ENCODE data around the gene NRN1L.

NRN1L gene

DNA sequence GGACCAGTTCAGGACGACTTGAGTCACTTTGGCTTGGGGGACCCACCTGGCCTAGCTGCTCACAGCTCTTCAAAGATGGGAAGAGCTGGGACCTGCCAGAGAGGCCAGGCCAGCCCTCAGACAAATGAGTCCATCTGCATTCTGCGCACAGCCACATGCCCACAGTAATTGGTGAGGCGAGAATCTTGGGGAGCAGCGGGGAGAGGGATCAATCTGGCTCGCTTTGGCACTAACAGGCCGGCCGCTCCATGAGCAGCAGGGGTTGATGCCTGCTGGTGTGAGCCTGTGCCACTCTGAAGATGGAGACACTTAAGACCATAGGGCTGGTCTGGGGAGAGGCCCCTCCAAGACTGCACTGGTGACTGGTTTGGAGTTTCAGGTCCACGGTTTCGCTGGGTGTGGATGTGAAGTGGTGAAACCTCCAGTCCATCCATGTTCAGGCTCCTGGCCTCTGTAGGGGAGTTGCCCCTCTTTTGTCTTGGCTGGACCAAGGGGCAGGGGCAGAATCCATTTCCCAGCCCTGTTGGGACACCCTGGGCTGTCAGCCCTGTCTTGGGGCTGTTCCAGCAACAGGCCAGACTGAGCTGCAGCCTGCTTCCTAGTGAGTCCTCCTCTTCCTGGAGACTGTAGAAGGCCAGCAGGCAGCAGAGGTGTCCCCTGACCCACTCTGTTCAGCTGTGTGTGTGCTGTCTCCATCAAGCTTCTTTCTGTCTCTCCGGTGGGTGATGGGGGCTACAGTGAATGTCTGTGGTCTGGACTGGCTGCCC lies 39.6 kb downstream of the NRN1L start:
- H3K9me3 Mint-ChIP-seq: no peaks in the 10 kb centered on the region
- H3K27ac Mint-ChIP-seq: no peak overlapping the region
- intact Hi-C loops (cut with micrococcal nuclease): no loop called here
- peaks cover 88% of the 10 kb centered on the region for H3K36me3 Mint-ChIP-seq (ENCODE audit: low read depth)
- peaks cover 15% of the 10 kb centered on the region for H3K4me1 Mint-ChIP-seq (ENCODE audit: low read depth)
- no peaks in the 10 kb centered on the region for H3K27me3 Mint-ChIP-seq
- H3K4me3 Mint-ChIP-seq: no peak overlapping the region

DNA sequence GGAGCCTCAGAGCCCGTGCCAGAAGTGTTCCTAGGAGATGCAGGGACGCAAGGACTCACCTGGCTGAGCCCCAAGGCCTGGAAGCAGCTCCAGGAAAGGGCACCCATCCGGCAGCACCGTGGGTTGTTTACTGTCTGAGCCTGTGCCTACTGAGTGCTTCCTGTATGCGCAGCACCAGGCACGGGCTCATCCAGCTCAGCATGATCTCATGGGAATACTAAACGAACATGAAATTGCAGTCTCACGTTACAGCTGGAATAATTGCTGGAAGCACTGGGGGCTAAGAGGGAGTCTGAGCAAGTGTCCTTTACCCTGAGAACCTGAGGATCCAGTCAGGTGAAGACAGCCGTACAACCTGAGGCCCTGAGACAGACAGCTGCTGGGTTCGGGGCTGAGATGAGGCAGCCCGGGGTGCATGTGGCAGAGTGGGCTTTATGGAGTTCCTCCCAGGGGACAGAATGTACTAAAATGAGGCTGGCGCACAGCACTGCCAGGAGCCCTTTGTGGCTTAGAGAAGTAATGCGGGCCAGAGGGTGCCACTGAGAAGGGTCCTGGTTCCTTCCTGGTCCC lies 41.6 kb downstream of the NRN1L start:
- Mint-ChIP-seq H3K36me3 (ENCODE audit: low read depth) (peaks cover 90% of the 10 kb centered on the region), H3K4me3 (no peak overlapping the region), H3K4me1 (ENCODE audit: low read depth) (peaks cover 15% of the 10 kb centered on the region), H3K27me3 (no peaks in the 10 kb centered on the region), H3K9me3 (no peaks in the 10 kb centered on the region), H3K27ac (no peak overlapping the region)
- intact Hi-C loops (cut with micrococcal nuclease): no loop called here

DNA sequence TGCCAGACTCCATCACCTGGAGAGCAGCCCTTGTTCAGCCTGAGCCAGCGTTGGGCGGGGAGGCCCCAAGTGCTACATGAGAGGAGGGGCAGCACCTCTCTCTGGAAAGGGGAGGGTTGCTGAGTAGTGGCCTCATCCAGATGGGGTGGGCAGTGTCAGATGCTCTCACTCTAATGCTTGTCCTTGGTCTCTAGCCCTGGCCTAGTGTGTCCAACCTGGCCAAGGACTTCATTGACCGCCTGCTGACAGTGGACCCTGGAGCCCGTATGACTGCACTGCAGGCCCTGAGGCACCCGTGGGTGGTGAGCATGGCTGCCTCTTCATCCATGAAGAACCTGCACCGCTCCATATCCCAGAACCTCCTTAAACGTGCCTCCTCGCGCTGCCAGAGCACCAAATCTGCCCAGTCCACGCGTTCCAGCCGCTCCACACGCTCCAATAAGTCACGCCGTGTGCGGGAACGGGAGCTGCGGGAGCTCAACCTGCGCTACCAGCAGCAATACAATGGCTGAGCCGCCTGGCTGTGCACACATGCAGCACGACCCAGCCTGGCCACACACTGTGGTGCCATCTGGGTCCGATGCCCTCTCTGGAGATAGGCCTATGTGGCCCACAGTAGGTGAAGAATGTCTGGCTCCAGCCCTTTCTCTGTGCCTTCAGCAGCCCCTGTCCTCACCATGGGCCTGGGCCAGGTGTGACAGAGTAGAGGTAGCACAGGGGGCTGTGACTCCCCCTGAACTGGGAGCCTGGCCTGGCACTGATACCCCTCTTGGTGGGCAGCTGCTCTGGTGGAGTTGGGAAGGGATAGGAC lies 42.7 kb downstream of the NRN1L start:
- Mint-ChIP-seq H3K9me3 (no peaks in the 10 kb centered on the region), H3K4me1 (ENCODE audit: low read depth) (peaks cover 6% of the 10 kb centered on the region), H3K36me3 (ENCODE audit: low read depth) (peaks cover 90% of the 10 kb centered on the region), H3K27ac (no peak overlapping the region), H3K27me3 (no peaks in the 10 kb centered on the region), H3K4me3 (no peak overlapping the region)
- intact Hi-C loops (cut with micrococcal nuclease): no loop called here

DNA sequence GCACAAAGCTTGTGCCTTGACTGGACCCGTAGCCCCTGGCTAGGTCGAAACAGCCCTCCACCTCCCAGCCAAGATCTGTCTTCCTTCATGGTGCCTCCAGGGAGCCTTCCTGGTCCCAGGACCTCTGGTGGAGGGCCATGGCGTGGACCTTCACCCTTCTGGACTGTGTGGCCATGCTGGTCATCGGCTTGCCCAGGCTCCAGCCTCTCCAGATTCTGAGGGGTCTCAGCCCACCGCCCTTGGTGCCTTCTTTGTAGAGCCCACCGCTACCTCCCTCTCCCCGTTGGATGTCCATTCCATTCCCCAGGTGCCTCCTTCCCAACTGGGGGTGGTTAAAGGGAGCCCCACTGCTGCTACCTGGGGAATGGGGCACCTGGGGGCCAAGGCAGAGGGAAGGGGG lies 43.5 kb downstream of the NRN1L start:
- intact Hi-C loops (cut with micrococcal nuclease): loop anchor here (2.0 kb wide), 1 partner anchor 255 kb away; no protein-coding TSS in a partner anchor
- Mint-ChIP-seq H3K27ac (no peak overlapping the region), H3K4me1 (ENCODE audit: low read depth) (no peaks in the 10 kb centered on the region), H3K27me3 (no peaks in the 10 kb centered on the region), H3K4me3 (no peak overlapping the region), H3K9me3 (no peaks in the 10 kb centered on the region), H3K36me3 (ENCODE audit: low read depth) (peaks cover 91% of the 10 kb centered on the region)

DNA sequence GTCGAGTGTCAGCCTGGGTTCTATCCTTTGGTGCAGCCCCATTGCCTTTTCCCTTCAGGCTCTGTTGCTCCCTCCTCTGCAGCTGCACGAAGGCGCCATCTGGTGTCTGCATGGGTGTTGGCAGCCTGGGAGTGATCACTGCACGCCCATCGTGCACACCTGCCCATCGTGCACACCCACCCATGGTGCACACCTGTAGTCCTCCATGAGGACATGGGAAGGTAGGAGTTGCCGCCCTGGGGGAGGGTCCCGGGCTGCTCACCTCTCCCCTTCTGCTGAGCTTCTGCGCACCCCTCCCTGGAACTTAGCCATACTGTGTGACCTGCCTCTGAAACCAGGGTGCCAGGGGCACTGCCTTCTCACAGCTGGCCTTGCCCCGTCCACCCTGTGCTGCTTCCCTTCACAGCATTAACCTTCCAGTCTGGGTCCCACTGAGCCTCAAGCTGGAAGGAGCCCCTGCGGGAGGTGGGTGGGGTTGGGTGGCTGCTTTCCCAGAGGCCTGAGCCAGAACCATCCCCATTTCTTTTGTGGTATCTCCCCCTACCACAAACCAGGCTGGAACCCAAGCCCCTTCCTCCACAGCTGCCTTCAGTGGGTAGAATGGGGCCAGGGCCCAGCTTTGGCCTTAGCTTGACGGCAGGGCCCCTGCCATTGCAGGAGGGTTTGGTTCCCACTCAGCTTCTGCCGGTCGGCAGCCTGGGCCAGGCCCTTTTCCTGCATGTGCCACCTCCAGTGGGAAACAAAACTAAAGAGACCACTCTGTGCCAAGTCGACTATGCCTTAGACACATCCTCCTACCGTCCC lies 44.1 kb downstream of the NRN1L start:
- Mint-ChIP-seq H3K27ac (no peak overlapping the region), H3K27me3 (no peaks in the 10 kb centered on the region), H3K36me3 (ENCODE audit: low read depth) (peaks cover 91% of the 10 kb centered on the region), H3K4me3 (no peak overlapping the region), H3K4me1 (ENCODE audit: low read depth) (peaks cover 2% of the 10 kb centered on the region), H3K9me3 (no peaks in the 10 kb centered on the region)
- intact Hi-C loops (cut with micrococcal nuclease): loop anchor here (2.0 kb wide), 1 partner anchor 256 kb away; no protein-coding TSS in a partner anchor

DNA sequence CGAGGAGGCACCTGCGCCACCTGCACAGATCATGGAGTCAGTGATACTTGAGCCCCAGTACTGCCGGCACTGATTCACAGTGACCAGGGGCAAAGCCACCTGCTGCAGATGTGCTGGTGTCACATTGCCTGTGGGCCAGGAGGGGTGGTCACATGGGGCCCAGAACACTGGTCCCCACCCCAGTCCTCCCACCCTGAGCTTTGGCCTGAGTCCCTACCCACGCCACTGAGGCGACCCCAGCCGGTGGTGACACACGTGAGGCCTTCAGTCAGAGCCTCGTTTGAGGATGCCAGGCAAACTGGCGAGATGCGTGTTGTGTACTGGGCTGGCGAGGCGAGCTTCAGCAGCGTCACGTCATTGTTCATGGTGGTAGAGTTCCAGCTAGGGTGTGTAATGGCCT lies 45.5 kb downstream of the NRN1L start:
- intact Hi-C loops (cut with micrococcal nuclease): loop anchor here (10.0 kb wide), 1 partner anchor 55 kb away; the partner anchor contains the start of gene EDC4
- peaks cover 96% of the 10 kb centered on the region for H3K36me3 Mint-ChIP-seq (ENCODE audit: low read depth)
- H3K27me3 Mint-ChIP-seq: no peaks in the 10 kb centered on the region
- no peaks in the 10 kb centered on the region for H3K9me3 Mint-ChIP-seq
- no peak overlapping the region for H3K4me3 Mint-ChIP-seq
- no peak overlapping the region for H3K27ac Mint-ChIP-seq
- H3K4me1 Mint-ChIP-seq (ENCODE audit: low read depth): peaks cover 12% of the 10 kb centered on the region

DNA sequence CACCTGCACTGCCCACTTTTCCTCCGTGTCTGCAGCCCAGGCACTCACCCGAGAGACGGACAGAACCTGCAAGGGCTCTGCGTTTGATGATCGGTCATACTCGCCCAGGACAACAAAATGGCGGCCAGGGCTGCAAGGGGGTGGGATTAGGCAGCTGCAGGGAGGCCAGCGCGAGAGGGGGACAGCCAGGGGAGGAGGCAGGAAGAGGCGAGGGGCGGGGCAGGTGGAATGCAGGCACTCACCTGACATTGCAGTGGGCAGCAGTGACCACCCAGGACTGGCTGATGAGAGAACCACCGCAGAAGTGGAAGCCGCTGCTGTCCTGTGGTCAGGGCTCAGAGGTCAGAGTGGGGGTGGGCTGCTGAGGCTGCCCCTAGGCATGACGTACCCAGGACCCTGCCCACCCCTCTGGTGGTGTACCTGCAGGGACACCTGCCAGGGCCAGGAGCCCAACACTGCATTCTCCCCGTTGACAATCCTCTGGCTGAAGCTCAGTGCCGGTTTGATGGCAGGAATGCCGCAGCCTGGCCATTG lies 46.1 kb downstream of the NRN1L start:
- H3K36me3 Mint-ChIP-seq (ENCODE audit: low read depth): peaks cover 97% of the 10 kb centered on the region

DNA sequence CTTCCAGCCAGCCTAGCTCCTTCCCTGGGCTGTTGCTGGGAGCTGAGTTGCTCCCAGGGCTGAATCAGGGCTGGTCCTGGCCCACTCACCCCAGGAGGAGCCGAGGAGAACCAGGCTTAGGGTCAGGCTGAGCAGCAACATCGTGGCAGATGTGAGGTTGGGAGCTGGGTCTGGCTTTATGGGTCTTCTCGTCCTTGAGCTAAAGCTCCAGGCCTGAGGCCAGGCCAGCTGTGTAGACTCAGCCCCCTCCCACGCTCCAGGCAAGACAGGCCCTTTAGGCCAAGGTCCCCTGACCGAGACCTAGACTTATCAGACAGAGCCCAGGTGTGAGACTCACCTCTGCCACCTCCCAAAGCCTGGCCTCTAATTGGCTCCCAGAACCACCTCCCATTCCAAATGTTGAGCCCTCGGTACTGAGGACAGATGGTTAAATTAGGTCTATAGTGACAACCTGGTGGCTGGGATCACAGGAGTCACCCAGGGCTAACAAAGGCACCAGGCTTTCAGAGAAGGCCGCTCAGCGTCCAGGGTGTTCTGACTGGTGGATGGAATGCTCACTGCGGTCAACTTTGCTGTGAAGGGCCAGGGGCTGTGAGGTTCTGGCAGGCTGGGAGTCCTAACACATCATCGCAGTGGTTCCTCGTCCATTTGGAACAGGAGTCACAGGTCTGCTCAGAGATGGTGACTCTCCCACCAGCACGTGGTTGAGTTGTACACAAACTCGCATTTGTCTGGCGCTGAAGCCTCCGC lies 47.2 kb downstream of the NRN1L start, which contains the start of gene CTRL:
Gene CTRL (minus strand): TSS at position 151 of the 750 bp plus-strand sequence. CDS start 10 bp downstream, at position 141.
- Mint-ChIP-seq H3K4me3 (no peak within 1 kb of the TSS), H3K4me1 (ENCODE audit: low read depth) (peaks cover 18% of the 10 kb centered on the region), H3K9me3 (no peaks in the 10 kb centered on the region), H3K27ac (no peak within 1 kb of the TSS), H3K36me3 (ENCODE audit: low read depth) (peaks cover 97% of the 10 kb centered on the region), H3K27me3 (no peaks in the 10 kb centered on the region)
- intact Hi-C loops (cut with micrococcal nuclease): loop anchor here (10.0 kb wide), 1 partner anchor 57 kb away; the partner anchor contains the start of gene EDC4

More for the DNA sequence above, 46.1 kb downstream of the NRN1L start:
- intact Hi-C loops (cut with micrococcal nuclease): loop anchor here (10.0 kb wide), 1 partner anchor 56 kb away; the partner anchor contains the start of gene EDC4
- Mint-ChIP-seq H3K4me3 (no peak overlapping the region), H3K4me1 (ENCODE audit: low read depth) (peaks cover 15% of the 10 kb centered on the region), H3K9me3 (no peaks in the 10 kb centered on the region), H3K27ac (no peak overlapping the region), H3K27me3 (no peaks in the 10 kb centered on the region)

DNA sequence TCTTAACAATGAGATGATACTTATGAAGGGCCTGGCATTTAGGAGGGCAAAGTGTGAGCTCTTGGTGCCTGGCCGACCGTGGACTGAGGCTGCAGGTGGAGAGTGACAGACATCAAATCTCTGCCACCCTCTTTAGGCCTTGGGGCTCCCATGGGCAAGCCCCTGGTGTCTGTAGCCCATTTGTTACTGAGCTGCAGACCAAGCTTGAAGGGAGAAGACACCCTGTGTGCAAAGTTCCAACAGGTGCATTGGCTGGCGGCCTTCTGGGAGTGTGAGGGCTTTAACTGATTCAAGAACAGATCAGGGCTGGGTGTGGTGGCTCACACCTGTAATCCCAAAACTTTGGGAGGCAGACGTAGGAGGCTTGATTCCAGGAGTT lies 47.8 kb downstream of the NRN1L start:
- H3K27ac Mint-ChIP-seq: no peak overlapping the region
- intact Hi-C loops (cut with micrococcal nuclease): loop anchor here (10.0 kb wide), 1 partner anchor 58 kb away; the partner anchor contains the start of gene EDC4
- H3K36me3 Mint-ChIP-seq (ENCODE audit: low read depth): peaks cover 92% of the 10 kb centered on the region
- no peak overlapping the region for H3K4me3 Mint-ChIP-seq
- no peaks in the 10 kb centered on the region for H3K27me3 Mint-ChIP-seq
- no peaks in the 10 kb centered on the region for H3K9me3 Mint-ChIP-seq
- peaks cover 23% of the 10 kb centered on the region for H3K4me1 Mint-ChIP-seq (ENCODE audit: low read depth)

DNA sequence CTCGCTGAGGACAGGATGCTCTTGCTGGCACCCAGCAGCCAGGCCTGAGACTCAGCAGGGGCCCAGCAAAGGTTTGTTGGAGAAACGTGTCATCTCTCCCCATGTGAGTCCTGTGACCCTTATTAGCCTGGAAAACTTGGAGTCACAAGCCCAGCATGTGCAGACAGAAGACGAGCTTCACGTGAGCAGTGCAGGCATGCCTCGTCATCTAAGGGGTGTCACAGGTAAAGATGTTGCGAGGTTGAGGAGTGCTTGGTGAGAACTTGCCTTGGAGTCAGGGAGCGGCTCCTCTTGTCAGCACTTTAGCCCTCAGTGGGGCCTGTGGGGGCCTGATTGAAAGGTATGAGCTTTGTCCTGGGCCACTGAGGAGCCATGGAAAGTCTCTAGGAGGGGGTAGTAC lies 49.1 kb downstream of the NRN1L start:
- H3K4me1 Mint-ChIP-seq (ENCODE audit: low read depth): peaks cover 25% of the 10 kb centered on the region
- H3K27me3 Mint-ChIP-seq: no peaks in the 10 kb centered on the region
- no peaks in the 10 kb centered on the region for H3K9me3 Mint-ChIP-seq
- intact Hi-C loops (cut with micrococcal nuclease): loop anchor here (10.0 kb wide), 1 partner anchor 59 kb away; the partner anchor contains the start of gene EDC4
- H3K4me3 Mint-ChIP-seq: no peak overlapping the region
- peaks cover 78% of the 10 kb centered on the region for H3K36me3 Mint-ChIP-seq (ENCODE audit: low read depth)
- H3K27ac Mint-ChIP-seq: no peak overlapping the region

DNA sequence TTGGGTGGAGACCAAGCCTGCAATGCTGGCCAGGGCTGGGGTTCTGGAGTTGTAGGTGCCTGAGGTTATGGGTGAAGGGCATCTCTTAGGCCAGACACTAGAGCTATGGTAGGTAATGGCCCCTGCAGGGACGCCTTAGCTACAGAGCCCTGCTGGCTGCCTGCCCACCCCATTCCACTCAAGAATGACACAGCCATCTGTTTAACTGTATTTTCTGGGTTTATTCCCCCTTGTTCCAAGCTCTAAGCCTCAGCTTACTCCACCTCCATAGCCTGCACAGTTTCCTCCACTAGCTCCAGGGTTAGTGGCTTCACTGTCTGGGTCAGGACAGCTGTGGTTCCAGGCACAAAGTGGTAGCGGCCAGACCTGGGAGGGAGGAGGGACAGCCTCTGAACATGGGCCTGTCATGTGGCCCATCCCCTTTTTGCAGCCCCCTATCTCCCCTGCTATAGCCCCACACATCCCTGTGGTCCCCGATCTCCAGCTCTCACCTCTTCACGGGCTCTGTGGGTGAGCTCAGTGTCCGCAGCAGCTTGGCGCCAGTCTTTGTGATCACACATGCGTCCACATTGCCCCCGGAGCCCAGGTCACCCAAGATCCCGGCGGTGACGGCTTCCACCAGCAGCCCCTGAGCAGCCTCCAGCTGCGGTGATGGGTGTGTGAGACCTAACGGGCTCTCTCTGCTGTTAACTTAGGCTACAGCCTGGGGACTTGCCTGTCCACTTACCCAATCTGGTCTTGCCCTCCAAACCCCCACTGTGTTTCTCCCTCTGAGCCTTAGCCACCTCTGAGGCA lies 49.8 kb downstream of the NRN1L start:
- intact Hi-C loops (cut with micrococcal nuclease): loop anchor here (5.0 to 10.0 kb wide), 3 partner anchors 60 to 117 kb away; partner anchors contain the start of gene EDC4
- Mint-ChIP-seq H3K4me3 (no peak overlapping the region), H3K27ac (peak overlapping the region; percentile 91)

DNA sequence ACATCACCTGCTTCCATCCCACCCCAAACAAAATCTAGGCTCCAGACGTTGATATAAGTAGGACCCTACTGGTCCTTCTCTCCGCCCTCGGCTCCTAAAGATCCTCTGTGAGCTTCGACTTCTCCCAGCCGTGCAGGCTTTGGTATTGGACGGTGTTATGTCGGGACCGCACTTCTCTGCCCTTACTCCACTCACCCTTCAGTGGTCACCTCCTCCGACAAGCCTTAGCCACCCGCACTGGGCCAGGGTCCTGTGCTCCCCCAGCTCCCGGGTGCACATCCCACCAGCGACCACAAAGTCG lies 50.4 kb downstream of the NRN1L start:
- H3K9me3 Mint-ChIP-seq: no peaks in the 10 kb centered on the region
- H3K36me3 Mint-ChIP-seq (ENCODE audit: low read depth): peaks cover 76% of the 10 kb centered on the region
- no peaks in the 10 kb centered on the region for H3K27me3 Mint-ChIP-seq
- intact Hi-C loops (cut with micrococcal nuclease): loop anchor here (5.0 to 10.0 kb wide), 3 partner anchors 60 to 118 kb away; partner anchors contain the start of gene EDC4
- peaks cover 33% of the 10 kb centered on the region for H3K4me1 Mint-ChIP-seq (ENCODE audit: low read depth)
- peak overlapping the region; percentile 83 for H3K4me3 Mint-ChIP-seq
- peak overlapping the region; percentile 91 for H3K27ac Mint-ChIP-seq

More for the DNA sequence above, 49.8 kb downstream of the NRN1L start:
- no peaks in the 10 kb centered on the region for H3K27me3 Mint-ChIP-seq
- H3K36me3 Mint-ChIP-seq (ENCODE audit: low read depth): peaks cover 76% of the 10 kb centered on the region
- H3K4me1 Mint-ChIP-seq (ENCODE audit: low read depth): peaks cover 27% of the 10 kb centered on the region
- H3K9me3 Mint-ChIP-seq: no peaks in the 10 kb centered on the region

Measured in dendritic cell treated with granulocyte-macrophage colony-stimulating factor and Interleukin-4, amounts not matched to agents 40 ng/mL and 50 ng/mL, for 4 days (primary cell).